Measurements from ENCODE around the gene C9orf85. TPM values are rescaled to one million over a fixed set of nuclear protein-coding genes. Genes with fewer than 3 reads are reported as not detected.
A peak's percentile ranks its signal among the peaks of the same experiment; 100 is the strongest.

Gene C9orf85
- total RNA-seq, 2 experiments from 2014 or later: 5.6 to 14.2 TPM

DNA sequence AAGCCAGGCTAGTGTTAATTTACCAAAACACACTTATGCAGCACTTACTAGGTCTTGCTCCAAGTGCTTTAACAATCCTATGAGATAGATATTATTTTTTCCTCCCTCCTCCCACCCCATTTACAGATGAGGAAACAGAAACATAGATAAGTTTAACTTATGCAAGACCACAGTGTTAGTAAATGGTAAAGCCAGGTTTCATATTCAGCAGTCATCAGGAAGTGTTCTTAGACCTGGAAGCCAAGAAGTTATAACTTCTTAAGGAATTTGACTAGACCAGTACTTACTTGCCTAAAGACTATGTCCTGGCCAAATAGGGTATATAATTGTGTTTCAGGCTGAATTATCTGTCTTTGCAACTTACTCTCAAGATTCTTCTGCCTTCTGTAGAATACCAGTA, 16.3 kb upstream of the C9orf85 start:
- no TSS peak for BruUV-seq (replicated peaks)
- H3K4me3 ChIP-seq (ENCODE audit: low read depth, low read length, poor library complexity, severe bottlenecking): peak overlapping the region; percentile 53
- no peaks in the 10 kb centered on the region for H3K9me2 ChIP-seq (ENCODE audit: insufficient read depth, low read length)
- peaks cover 96% of the 10 kb centered on the region for H3K4me1 ChIP-seq (ENCODE audit: insufficient read depth, low read length, poor library complexity, severe bottlenecking)
- H3K79me2 ChIP-seq (ENCODE audit: insufficient read depth, low read depth, low read length): peaks cover 100% of the 10 kb centered on the region
- H3K4me2 ChIP-seq (ENCODE audit: low read length): peak overlapping the region; percentile 81
- H4K20me1 ChIP-seq (ENCODE audit: insufficient read depth, low read length): no peaks in the 10 kb centered on the region
- DNase-seq (ENCODE audit: low spot score): peak; percentile 23
- peak overlapping the region; percentile 99 for H3K27ac ChIP-seq (ENCODE audit: low read depth, low read length, poor library complexity, severe bottlenecking)
- H3K9me3 ChIP-seq (ENCODE audit: low read length): peaks cover 9% of the 10 kb centered on the region; the same call in 1 of the 2 replicates
- peaks cover 20% of the 10 kb centered on the region for H3K36me3 ChIP-seq (ENCODE audit: insufficient read depth, low read length)
- no peak overlapping the region for H2AFZ ChIP-seq (ENCODE audit: low read length)
- TF ChIP-seq EZH2phosphoT487 (IDR thresholded peaks at IDR 0.05; ENCODE audit: borderline replicate concordance, low read depth, low read length) (no peak), CTCF (conservative IDR thresholded peaks at IDR 0.05; ENCODE audit: low read length) (no peak)
- intact Hi-C loops (cut with micrococcal nuclease; ENCODE audit: unreplicated experiment): loop anchor here (5.0 kb wide), 1 partner anchor 98 kb away; no protein-coding TSS in a partner anchor
- ChIA-PET CTCF (ENCODE audit: unreplicated experiment) (no interaction called here), POLR2A (interaction anchor here (0.9 to 7.0 kb wide), 8 partner anchors 7 to 101 kb away, joined by 3 to 99 read pairs (median 6); partner anchors contain the start of genes ABHD17B and C9orf85)

DNA sequence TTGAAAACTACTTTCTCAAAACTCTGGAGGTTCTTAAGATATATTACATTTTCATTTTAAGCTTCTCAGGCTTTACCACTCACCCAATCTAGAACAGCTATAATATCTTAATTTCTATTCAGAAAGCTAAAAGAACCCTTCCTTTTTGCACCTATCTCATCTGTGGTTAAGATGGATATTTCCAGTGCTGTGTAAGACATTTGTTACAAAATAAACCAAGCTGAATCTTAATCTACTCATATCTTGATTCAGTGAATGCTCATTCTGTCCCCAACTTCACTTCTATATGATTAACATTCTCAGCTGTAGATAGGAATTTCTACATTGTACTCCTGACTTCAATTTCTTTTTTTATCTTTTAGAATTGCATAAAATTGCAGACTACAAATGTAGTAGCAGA, 15.5 kb upstream of the C9orf85 start:
- Histone ChIP-seq H3K79me2 (ENCODE audit: insufficient read depth, low read depth, low read length) (peaks cover 99% of the 10 kb centered on the region), H3K4me3 (ENCODE audit: low read depth, low read length, poor library complexity, severe bottlenecking) (peak overlapping the region; percentile 53), H2AFZ (ENCODE audit: low read length) (no peak overlapping the region), H3K36me3 (ENCODE audit: insufficient read depth, low read length) (peaks cover 20% of the 10 kb centered on the region), H3K9me2 (ENCODE audit: insufficient read depth, low read length) (no peaks in the 10 kb centered on the region), H3K27ac (ENCODE audit: low read depth, low read length, poor library complexity, severe bottlenecking) (peak overlapping the region; percentile 99), H3K4me1 (ENCODE audit: insufficient read depth, low read length, poor library complexity, severe bottlenecking) (peaks cover 91% of the 10 kb centered on the region), H4K20me1 (ENCODE audit: insufficient read depth, low read length) (no peaks in the 10 kb centered on the region), H3K4me2 (ENCODE audit: low read length) (peak overlapping the region; percentile 81), H3K9me3 (ENCODE audit: low read length) (peaks cover 9% of the 10 kb centered on the region; the same call in 1 of the 2 replicates)
- ChIA-PET POLR2A (interaction anchor here (0.7 to 7.0 kb wide), 11 partner anchors 8 to 102 kb away, joined by 3 to 99 read pairs (median 4); partner anchors contain the start of genes ABHD17B and C9orf85), CTCF (ENCODE audit: unreplicated experiment) (interaction anchor here (1.4 kb wide), 1 partner anchor 16 kb away, joined by 4 read pairs; the partner anchor contains the start of genes ABHD17B and C9orf85)
- no peak for DNase-seq (ENCODE audit: low spot score)
- TF ChIP-seq CTCF (conservative IDR thresholded peaks at IDR 0.05; ENCODE audit: low read length): no peak
- no peak for TF ChIP-seq EZH2phosphoT487 (IDR thresholded peaks at IDR 0.05; ENCODE audit: borderline replicate concordance, low read depth, low read length)
- intact Hi-C loops (cut with micrococcal nuclease; ENCODE audit: unreplicated experiment): loop anchor here (1.0 to 5.0 kb wide), 2 partner anchors 8 to 99 kb away; no protein-coding TSS in a partner anchor
- no TSS peak for BruUV-seq (replicated peaks)

DNA sequence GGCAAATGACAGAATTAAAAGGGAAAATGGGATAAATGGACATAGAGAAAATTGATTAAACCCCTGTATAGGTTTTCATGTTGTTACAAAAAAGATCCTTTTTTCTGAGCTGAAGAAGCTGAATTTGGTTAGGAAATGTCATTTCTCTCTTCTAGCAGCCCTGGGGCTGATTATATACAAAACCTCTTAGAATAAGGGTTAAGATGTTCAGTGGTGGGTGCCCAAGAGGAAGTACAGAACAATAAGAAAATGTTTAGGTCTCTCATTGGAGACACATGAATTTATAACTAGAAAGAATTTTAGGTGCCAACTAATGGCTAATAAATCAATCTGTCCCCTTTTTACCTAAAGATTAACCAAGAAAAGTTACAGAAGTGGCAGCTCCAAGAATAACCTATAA, 14.7 kb upstream of the C9orf85 start:
- Histone ChIP-seq H4K20me1 (ENCODE audit: insufficient read depth, low read length) (no peaks in the 10 kb centered on the region), H3K4me2 (ENCODE audit: low read length) (peak overlapping the region; percentile 81), H3K9me2 (ENCODE audit: insufficient read depth, low read length) (no peaks in the 10 kb centered on the region), H3K4me3 (ENCODE audit: low read depth, low read length, poor library complexity, severe bottlenecking) (peak overlapping the region; percentile 53), H3K4me1 (ENCODE audit: insufficient read depth, low read length, poor library complexity, severe bottlenecking) (peaks cover 90% of the 10 kb centered on the region), H3K9me3 (ENCODE audit: low read length) (peaks cover 9% of the 10 kb centered on the region; the same call in 1 of the 2 replicates), H2AFZ (ENCODE audit: low read length) (no peak overlapping the region), H3K27ac (ENCODE audit: low read depth, low read length, poor library complexity, severe bottlenecking) (peak overlapping the region; percentile 99), H3K36me3 (ENCODE audit: insufficient read depth, low read length) (peaks cover 17% of the 10 kb centered on the region), H3K79me2 (ENCODE audit: insufficient read depth, low read depth, low read length) (peaks cover 99% of the 10 kb centered on the region)
- intact Hi-C loops (cut with micrococcal nuclease; ENCODE audit: unreplicated experiment): loop anchor here (1.0 to 5.0 kb wide), 2 partner anchors 8 to 99 kb away; no protein-coding TSS in a partner anchor
- peak; percentile 69 for DNase-seq (ENCODE audit: low spot score)
- POLR2A ChIA-PET: interaction anchor here (0.5 to 7.0 kb wide), 5 partner anchors 8 to 454 kb away, joined by 3 to 99 read pairs (median 15); partner anchors contain the start of genes ABHD17B and C9orf85
- CTCF ChIA-PET (ENCODE audit: unreplicated experiment): interaction anchor here (1.4 to 1.5 kb wide), 2 partner anchors 10 to 15 kb away, joined by 4 read pairs; partner anchors contain the start of genes ABHD17B and C9orf85
- BruUV-seq (replicated peaks): no TSS peak
- no peak for TF ChIP-seq EZH2phosphoT487 (IDR thresholded peaks at IDR 0.05; ENCODE audit: borderline replicate concordance, low read depth, low read length)
- TF ChIP-seq CTCF (conservative IDR thresholded peaks at IDR 0.05; ENCODE audit: low read length): no peak

Data from OCI-LY7 (cell line).